ENCODE measurements around the gene WBP2. TPM values are rescaled to one million over a fixed set of nuclear protein-coding genes. Genes with fewer than 3 reads are reported as not detected.

The WBP2 gene
- total RNA-seq, 2 experiments from 2014 or later, result 47.8 to 52.9 TPM

DNA sequence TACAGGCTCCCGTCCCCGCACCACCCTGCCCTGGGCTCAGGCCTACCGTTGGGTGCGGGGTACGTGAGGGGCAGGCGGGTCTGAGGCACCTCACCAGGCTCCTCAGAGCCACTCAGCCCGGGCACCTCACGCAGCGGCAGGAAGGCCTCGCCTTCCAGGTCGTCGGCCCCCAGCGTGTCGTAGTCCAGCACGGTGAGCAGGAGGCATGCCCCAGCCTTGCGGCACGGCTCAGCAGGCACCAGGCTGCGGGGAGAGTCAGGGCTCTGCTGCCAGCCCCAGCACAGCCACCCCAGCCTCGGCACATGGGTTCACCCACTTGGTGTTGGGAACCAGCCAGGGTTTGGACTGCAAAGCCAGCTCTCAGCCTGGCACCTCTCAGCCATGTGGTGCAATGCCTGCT lies 26.4 kb downstream of the WBP2 start:
- CTCF ChIA-PET, result interaction anchor here (0.5 to 1.8 kb wide), 7 partner anchors 10 to 75 kb away, joined by 3 to 7 read pairs (median 4); no protein-coding TSS in a partner anchor

DNA sequence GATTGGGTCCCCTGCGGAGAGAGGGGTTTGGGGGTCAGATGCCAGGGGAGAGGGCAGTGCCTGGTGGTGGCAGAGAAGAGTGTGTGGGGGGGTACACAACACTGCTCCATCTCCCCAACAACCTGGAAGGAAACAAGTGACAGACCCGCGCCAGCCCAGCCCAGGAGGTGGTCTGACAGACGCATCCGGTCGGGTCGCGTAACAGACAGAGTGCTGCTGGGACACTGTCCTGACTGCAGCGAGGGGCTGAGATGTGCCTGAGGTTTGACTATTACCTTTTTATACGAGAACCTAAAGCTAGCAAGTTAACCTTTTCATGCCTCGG lies 27.1 kb downstream of the WBP2 start:
- POLR2A ChIA-PET, result no interaction called here
- CTCF ChIA-PET, result interaction anchor here (0.8 to 1.8 kb wide), 7 partner anchors 9 to 74 kb away, joined by 3 to 7 read pairs (median 4); partner anchors contain the start of gene UNK

More for the DNA sequence above, 26.4 kb downstream of the WBP2 start:
- POLR2A ChIA-PET, result no interaction called here

DNA sequence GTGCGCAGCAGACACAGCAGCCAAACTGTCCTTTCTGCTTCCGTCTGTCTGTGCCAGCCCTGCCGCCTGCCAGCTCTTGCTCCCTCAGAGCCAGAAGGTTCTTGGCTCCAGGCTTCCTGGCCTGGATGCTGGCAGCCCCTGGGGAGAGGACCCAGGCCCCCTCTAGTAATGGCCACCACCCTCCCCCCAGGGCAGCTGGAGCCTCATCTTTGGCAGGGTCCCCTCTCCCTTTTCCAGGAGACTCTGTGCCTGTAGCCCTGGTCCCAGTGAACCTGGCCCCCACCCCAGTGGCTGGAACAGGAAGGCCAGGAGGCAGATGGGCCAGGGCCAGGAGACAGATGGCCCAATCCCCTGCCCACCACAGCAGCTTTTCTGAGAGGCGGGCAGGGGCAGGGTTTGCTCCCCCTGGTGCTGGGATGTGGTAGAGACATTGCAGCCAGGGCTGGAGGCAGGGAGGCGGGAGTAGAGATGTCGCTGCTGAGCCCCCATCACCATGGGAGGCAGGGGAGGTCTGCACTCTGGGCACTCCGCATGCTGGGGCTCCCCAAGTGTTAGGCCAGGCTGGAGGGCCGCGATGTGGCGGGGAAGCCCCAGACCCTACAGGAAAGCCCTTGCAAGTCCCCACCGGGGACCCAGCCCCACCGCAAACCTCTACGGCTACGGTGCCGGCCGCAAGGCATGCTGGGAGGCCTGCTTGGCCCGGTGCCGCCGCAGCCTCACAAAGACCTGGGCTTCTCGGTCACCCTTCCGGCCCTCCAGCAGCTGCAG lies 27.6 kb downstream of the WBP2 start:
- CTCF ChIA-PET, result interaction anchor here (0.6 to 2.6 kb wide), 14 partner anchors 13 to 118 kb away, joined by 3 to 11 read pairs (median 4); partner anchors contain the start of genes GALK1, UNC13D and UNK
- POLR2A ChIA-PET, result interaction anchor here (0.7 kb wide), 1 partner anchor 48 kb away, joined by 3 read pairs; no protein-coding TSS in a partner anchor

DNA sequence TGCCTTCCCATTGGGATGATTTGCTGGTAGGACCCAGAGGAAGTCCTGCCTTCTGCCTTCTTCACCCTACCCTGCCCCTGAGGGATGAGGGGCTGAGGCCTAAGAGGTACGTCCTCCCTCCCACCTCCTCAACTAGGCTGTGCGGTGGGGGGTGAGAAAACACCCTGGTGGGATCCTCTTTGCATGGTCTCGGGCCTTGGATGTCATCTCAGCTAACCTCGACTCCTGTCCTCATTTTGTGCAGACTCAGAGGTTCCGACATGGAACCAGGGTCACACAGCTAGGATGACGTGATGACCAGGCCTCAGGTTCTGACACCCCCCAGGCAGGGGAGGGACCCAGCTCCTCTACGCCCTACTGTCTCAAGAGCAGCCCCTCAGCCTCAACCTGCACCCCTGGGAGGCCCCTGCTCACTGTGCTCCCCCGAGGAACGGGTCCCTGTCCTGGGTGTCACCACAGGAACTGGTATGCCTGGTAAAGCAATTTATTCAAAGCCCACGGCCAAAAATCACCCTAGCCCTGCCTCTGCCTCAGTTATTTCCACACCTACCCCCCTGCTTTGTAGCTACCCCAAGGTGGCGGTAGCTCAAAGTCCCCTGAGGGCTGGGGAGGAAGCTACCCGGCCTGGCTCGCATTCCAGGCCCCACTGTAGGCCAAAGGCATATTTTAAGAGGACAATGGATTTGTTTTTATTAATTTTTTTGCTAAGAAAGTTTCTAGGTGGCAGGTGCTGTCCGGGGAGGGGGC lies 28.4 kb downstream of the WBP2 start:
- CTCF ChIA-PET, result interaction anchor here (0.6 to 2.6 kb wide), 12 partner anchors 12 to 117 kb away, joined by 3 to 11 read pairs (median 4); partner anchors contain the start of genes GALK1, UNC13D and UNK
- POLR2A ChIA-PET, result interaction anchor here (0.7 kb wide), 2 partner anchors 28 to 49 kb away, joined by 3 read pairs; partner anchors contain the start of gene WBP2

DNA sequence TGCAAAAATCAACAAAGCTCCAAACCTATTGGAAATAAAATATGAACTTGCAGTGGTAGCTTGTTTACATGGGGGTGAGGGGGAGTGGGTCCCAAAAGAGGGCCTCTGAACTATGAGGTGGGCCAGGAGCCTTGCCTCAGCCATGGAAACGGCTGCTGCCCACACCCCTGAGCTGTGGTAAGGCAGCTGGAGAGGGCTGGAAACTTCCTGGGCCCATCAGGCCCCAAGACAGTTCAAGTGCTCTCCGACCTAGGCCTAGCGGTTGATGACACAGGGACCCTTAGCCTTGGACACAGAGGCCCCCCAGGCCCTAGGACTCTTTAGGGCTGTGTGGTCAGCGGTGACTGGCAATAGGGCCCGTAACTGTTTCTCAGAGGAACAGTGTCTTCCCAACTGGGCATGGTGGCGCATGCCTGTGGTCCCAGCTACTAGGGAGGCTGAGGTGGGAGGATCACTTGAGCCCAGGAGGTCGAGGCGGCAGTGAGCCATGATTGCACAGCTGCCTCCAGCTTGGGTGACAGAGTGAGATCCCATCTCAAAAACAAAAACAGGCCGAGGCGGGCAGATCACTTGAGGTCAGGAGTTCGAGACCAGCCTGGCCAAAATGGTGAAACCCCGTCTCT lies 29.3 kb downstream of the WBP2 start:
- POLR2A ChIA-PET, result interaction anchor here (0.6 to 1.3 kb wide), 2 partner anchors 29 to 30 kb away, joined by 3 read pairs; partner anchors contain the start of gene WBP2
- CTCF ChIA-PET, result interaction anchor here (1.1 to 2.6 kb wide), 6 partner anchors 15 to 76 kb away, joined by 3 to 11 read pairs (median 8); partner anchors contain the start of genes GALK1 and UNC13D

DNA sequence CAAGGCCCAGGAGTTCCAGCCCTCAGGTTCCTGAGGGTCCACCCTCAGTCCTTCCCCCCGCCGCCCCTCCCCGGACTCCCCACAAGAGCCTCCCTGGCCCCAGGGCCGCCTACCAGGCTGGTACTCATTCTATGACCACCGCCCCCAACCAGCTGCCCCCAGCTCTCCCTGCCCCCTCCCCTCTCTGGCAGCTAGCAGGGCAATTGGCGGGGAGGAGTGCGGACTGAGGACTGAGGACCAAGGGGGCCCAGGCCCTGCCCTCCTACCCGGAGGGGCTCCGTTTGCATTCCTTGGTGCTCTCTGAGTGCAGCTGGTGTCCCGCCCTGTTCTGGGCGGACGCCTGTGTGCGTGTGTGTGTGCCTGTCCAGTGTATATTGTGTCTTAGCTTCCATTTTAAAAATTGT lies 30.0 kb downstream of the WBP2 start:
- POLR2A ChIA-PET, result interaction anchor here (0.6 to 1.3 kb wide), 3 partner anchors 20 to 30 kb away, joined by 3 read pairs; partner anchors contain the start of gene WBP2
- CTCF ChIA-PET, result interaction anchor here (1.1 to 2.6 kb wide), 3 partner anchors 19 to 61 kb away, joined by 3 to 9 read pairs (median 8); partner anchors contain the start of genes GALK1 and UNC13D

DNA sequence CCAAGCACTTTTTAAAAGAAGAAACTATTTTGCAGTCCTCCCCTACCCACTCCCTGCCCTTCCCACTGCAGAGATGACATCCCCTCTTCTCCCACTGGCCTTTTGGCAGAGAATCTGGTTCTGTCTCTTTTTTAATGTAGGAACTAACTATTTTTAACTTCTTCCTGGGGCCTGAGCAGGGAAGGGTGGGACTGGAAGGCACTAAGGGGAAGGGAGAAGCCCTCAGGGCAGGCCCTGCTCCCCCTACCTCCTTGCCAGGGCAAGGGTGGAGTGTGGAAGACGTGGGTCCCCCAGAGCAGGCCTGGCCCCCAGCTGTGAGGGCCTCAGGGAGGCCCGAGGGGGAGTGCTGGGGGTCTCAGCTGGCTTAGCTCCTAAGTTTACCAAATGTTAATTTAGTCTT lies 30.5 kb downstream of the WBP2 start:
- POLR2A ChIA-PET, result interaction anchor here (1.3 kb wide), 2 partner anchors 20 to 31 kb away, joined by 3 read pairs; partner anchors contain the start of gene WBP2
- CTCF ChIA-PET, result no interaction called here

DNA sequence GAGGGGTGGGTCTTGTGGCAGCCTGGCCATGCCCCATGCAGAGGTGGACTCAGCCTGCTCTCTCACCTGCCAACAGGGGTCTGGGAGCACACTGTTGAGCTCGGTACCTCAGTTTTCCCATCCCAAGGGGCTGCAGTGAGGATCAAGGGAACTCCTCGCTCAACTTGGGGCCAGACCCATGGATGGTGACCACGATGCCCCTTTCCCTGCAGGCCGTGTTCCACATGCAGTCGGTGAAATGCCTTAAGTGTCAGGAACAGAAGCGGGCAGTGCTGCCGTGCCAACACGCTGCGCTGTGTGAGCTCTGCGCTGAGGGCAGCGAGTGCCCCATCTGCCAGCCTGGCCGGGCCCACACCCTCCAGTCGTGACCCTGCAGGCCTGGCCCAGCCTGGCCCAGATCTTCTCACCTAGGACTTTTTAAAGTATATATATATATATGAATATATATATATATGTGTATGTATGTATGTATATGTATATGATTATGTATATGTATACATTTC lies 31.0 kb downstream of the WBP2 start:
- POLR2A ChIA-PET, result interaction anchor here (0.6 to 1.3 kb wide), 5 partner anchors 10 to 197 kb away, joined by 3 to 6 read pairs (median 3); partner anchors contain the start of genes GALK1 and WBP2
- CTCF ChIA-PET, result no interaction called here

DNA sequence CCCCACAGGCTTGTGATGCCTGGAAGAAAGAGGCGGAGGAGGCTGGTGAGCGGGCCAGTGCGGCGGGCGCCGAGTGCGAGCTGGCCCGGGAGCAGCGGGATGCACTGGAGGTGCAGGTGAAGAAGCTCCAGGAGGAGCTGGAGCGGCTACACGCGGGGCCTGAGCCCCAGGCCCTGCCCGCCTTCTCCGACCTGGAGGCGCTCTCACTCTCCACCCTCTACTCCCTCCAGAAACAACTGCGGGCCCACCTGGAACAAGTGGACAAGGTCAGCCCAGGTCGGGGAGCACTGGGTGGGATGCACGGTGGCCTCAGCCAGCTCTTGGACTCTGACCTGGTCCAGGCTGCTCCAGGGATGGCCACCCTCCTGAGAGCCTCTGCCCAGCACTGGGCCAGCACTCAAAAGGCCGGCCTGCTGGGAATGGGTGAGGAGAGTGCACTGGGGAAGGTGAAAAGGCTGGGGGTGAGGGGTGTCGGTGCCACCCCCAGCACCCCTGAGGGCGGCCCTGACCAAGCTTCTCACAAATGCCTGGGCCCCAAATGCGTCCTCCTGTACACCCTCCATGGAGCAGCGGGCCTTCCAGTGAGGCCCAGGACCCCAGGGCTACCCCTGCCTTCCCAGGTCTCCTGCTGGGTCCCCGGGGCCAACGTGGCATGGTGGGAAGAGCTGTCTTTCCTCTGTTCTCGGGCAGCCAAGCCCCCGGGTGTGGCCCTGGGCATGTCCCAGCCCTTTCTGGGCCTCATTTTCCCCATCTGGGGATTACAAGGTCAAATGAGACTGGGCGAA lies 31.7 kb downstream of the WBP2 start:
- CTCF ChIA-PET, result interaction anchor here (0.7 to 1.3 kb wide), 2 partner anchors 40 to 70 kb away, joined by 3 read pairs; no protein-coding TSS in a partner anchor
- POLR2A ChIA-PET, result interaction anchor here (0.6 to 1.2 kb wide), 3 partner anchors 9 to 196 kb away, joined by 3 to 6 read pairs (median 4); partner anchors contain the start of gene GALK1

DNA sequence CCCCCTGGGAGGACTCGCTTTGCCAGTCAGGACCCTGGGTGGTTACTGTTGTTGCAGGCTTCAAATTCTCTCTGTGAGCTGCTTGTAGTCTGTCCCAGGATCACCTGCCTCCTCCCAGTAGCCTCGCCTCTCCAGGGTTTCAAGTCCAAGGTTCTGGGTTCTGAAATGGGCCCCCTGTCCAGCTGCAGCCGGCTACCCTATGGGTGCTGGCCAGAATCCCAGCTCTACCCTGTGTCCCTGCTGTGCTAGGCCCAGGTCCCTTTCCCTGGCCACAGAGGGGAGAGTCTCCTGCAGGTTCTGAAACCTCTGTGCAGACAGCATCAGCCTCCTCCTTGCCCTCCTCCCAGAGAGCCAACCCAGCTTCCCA lies 32.4 kb downstream of the WBP2 start:
- POLR2A ChIA-PET, result no interaction called here
- CTCF ChIA-PET, result interaction anchor here (1.3 kb wide), 1 partner anchor 40 kb away, joined by 3 read pairs; no protein-coding TSS in a partner anchor

DNA sequence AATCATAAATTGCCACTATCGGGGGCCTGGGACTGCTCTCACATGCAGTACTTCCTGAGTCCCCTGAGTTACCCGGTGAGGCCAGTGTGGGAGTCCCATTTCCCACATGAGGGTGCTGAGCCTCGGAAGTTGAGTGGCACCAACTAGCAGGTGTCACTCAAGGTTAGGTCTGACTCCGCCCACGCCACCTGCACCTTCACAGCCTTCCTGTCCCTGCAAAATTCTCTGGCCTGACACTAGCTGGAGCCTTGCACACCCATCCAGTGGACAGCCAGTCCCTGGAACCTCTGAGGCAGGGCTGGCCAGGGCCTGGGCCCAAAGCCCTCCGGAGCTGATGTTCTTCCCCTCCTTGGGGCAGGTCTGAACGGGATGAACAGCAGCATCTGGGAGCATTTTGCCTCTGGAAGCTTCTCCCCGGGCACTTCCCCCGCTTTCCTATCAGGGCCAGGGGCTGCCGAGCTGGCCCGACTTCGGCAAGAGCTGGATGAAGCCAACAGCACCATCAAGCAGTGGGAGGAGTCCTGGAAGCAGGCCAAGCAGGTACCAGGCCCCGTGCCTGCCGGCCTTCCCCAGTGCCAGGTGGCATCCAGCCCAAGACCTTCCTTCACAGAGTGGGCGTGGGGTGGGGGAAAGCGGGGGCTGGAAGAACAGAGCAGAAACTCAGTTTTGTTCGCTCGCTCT lies 32.9 kb downstream of the WBP2 start:
- ChIA-PET POLR2A (no interaction called here), CTCF (interaction anchor here (0.9 to 1.3 kb wide), 2 partner anchors 9 to 39 kb away, joined by 3 read pairs; no protein-coding TSS in a partner anchor)

DNA sequence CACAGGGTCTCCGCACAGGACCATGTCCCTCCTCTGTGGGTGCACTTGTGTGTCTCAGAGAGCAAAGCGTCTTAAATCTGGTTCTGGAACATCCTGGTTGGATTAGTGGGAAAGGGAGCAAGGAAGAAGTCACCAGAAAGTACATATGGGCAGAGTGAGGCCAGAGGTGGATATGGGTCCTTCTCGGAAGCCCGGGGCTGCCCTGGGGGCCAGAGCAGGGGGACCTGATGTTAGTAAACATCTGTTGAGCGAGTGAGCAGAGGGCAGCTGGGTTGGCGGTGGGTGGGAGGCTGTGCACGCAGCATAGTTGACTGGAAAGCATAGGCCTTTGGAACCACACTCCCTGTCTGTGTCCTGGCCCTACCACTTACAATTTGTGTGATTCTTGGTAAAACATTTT lies 33.6 kb downstream of the WBP2 start:
- ChIA-PET POLR2A (no interaction called here), CTCF (interaction anchor here (0.8 to 0.9 kb wide), 2 partner anchors 9 to 15 kb away, joined by 3 read pairs; no protein-coding TSS in a partner anchor)

DNA sequence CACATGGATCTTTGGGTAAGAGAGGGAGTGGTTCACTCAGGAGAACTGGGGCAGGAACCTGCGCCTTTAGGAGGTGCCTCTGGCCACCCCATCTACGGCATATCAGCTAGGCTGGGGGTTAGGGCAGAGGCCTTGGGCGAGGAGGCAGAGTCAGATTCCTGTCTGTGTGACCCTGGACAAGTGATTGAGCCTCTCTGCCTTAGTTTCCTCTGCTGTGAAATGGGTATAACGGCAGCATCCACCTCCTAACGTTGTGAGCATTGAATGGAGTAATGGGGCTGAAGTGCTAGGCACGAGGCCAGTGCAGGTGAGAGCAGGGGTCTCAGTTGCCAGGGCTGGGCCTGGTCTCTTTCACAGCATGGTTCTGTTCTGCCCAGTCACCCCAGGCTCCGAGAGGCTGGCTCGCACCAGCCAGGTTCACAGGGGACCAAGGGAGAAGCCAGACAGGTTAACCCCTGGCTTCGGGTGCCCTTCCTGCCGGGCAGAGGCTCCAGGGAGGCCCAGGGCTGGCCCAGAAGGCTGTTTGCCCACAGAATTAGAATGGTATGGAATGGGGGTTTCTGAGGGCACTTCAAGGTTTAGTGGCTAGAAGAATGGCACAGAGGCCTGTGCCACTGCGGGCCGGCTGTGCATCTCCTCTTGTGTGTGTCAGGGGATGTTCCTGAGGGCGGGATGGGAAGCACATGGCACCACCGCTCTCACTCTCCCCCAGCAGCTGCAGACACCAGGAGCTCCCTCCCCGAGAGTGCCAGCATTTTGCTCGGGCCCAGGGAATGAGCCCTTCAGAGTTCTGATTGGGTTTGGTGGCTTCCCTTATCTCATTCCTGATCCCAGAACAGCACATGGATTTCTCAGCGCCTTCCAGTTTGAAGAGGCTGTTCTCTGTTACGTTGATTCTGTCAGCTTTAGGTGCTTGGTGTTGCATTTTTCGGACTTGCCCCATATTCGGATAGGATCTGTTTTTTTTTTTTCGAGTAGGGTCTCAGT lies 34.7 kb downstream of the WBP2 start:
- ChIA-PET CTCF (interaction anchor here (0.8 kb wide), 1 partner anchor 16 kb away, joined by 3 read pairs; no protein-coding TSS in a partner anchor), POLR2A (interaction anchor here (0.6 kb wide), 1 partner anchor 44 kb away, joined by 3 read pairs; no protein-coding TSS in a partner anchor)

DNA sequence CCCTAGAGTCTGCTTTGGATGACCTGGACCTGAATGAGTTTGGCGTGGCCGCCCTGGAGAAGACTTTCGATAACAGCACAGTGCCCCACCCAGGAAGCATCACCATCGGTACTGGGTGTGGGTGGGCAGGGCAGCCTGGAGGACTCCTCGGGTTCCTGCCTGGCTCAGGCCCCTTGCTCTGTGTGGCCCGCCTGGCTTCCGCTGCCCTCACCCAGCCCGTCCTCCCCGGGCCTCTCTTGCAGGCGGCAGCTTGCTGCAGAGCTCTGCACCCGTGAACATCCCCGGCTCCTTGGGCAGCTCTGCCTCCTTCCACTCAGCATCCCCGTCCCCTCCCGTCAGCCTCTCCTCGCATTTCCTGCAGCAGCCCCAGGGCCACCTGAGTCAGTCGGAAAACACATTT lies 35.5 kb downstream of the WBP2 start:
- CTCF ChIA-PET, result no interaction called here
- POLR2A ChIA-PET, result no interaction called here

DNA sequence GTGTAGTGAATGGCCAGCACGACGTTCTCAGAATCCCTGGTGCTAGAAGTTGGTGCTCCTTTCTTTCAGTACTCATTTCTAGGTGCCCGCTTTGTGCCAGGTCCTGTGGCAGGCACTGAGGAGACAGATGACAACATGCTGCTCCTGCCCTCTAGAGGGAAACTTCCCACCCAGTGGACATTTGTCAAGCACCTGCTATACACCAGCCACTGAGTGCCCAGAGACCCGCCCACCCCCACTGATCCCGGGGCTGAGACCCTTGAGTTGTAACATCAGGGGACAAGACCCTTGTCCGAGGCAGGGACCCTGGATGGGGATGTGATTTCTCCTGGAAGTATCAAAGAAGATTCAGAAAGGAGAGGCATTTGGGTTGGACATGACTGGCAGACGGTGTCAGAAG lies 36.0 kb downstream of the WBP2 start:
- POLR2A ChIA-PET, result no interaction called here
- CTCF ChIA-PET, result interaction anchor here (0.7 to 1.1 kb wide), 2 partner anchors 9 to 186 kb away, joined by 3 read pairs; no protein-coding TSS in a partner anchor

DNA sequence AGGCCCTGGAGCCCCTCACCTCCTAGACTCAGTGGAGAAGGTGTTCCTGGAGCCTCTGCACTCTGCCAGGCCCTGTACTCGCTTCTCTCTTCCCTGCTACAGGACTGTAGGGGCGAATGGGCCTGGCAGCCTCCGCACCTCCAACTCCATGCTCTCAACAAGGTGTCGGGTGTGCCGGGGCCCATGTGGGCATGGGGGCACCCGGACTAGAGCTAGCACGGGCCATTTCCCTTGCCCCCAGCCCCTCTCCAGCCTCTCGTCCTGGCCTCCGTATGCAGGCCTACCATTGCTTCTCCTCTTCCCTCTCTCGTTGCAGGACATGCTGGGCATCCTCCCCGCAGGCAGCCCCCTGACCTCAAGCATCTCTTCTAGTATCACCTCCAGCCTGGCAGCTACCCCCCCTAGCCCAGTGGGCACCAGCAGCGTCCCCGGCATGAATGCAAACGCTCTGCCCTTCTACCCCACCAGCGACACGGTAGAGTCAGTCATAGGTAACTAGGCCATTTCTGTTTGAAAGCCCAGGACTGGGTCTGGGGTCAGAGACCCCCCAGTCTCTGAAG lies 36.7 kb downstream of the WBP2 start:
- CTCF ChIA-PET, result interaction anchor here (0.7 to 1.1 kb wide), 2 partner anchors 10 to 186 kb away, joined by 3 read pairs; no protein-coding TSS in a partner anchor
- POLR2A ChIA-PET, result no interaction called here
